Metanephros (tissue), 1 donor: ENCODE results near the gene PADI6. TPM values are rescaled to one million over a fixed set of nuclear protein-coding genes. Genes with fewer than 3 reads are reported as not detected.

Source experiments
- total RNA-seq: library from RNA; depleted of rRNA; stranded (reverse); fragments of >200 nt; gene quantifications from one replicate; pipeline ENCODE4 v1.2.3, GENCODE V29; 2014

The PADI6 gene
- total RNA-seq, result not detected

DNA sequence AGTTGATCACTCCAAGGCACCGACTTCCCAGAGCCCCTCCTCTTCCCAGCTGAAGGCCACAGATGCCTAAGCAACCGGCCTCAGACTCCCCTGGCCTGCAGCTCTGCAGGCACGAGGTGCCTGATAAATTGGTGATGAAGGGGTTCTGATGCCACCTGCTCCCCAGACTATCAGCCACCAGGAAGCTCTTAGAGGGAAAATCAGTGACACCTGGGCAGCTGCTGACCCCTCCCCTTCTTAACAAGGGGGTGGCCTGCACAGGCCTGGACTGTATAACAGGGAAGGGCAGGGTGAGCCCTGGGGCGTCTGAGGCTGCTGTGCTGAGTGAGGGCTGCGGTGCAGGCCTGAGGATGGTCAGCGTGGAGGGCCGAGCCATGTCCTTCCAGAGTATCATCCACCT, at the start of gene PADI6:
TSS of gene PADI6 (plus strand) at position 301 of the 400 bp plus-strand sequence. CDS start at position 351, 50 bp downstream.

GRCh38 chr1:17439250-17440073, 67.5 kb downstream of the PADI6 start, which contains the start of gene RCC2:
Gene RCC2 (minus strand): TSS chr1:17439677. CDS start chr1:17438514, 1,163 bp downstream.

Other genes with a start within 250 kb of the PADI6 start
- gene PADI1, start 167.1 kb upstream of the PADI6 start, total RNA-seq, result not detected
- gene PADI3, start 123.1 kb upstream of the PADI6 start, total RNA-seq, result 0.18 TPM
- 17.7 TPM for gene PADI4, start 64.0 kb upstream of the PADI6 start, total RNA-seq
- 58.5 TPM for gene RCC2, start 67.5 kb downstream of the PADI6 start, total RNA-seq
- gene ARHGEF10L, start 167.5 kb downstream of the PADI6 start, total RNA-seq, result 61.2 TPM